AG04449 (cell line): ENCODE measurements around the gene CADM1.
"Not testable (repeated sequence)": the region's sequence is repeated elsewhere in the genome, so short reads cannot be mapped to it uniquely, and the experiment has no call there.

Experiments used
- CTCF ChIA-PET: fragments of 350-600 bp; formaldehyde crosslinking; extraction: SDS; loops from one replicate; lab custom pipeline; 2021; ENCODE audit warnings: antibody characterized with exemption; lab: Yijun Ruan, JAX
- POLR2A ChIA-PET: fragments of 400-600, 350-600 bp; formaldehyde crosslinking; extraction: SDS; loops from one replicate; lab custom pipeline; 2020; ENCODE audit warnings: antibody characterized with exemption, inconsistent platforms; lab: Yijun Ruan, JAX
- DNase-seq: peaks from one replicate; pipeline ENCODE4 v3.0.0-alpha.2; 2010; ENCODE audit warnings: low read depth, low spot score
- H3K4me3 ChIP-seq: 2 replicates; pipeline ENCODE4 v1.5.1; 2011; ENCODE audit warnings: low read depth, mild to moderate bottlenecking, control low read depth, low read length
- CTCF ChIP-seq: IDR thresholded peaks from one replicate; pipeline ENCODE4 v1.5.1; 2011; ENCODE audit warnings: mild to moderate bottlenecking, moderate library complexity, low read length, control low read depth, inconsistent platforms; ENCODE audit not compliant: insufficient read depth; ENCODE audit errors: missing control alignments

Gene CADM1

DNA sequence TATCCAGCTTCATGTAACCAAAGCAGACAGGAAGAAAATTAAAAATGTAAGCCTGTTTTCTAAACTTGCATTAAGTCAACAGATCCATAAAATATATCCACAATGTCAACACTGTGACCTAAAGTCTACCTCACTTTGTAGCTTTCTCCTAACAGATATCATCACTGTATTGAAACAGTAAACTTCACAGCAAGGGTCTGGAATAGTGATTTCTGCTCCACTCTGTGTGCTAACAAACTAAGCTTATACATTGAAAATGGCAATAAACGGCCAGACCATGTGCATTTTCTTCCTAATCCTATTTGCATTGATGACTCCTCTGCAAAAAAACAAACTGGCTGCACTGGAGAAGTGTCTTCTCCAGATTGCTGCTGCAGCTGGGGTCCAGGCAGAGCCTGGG lies 26.8 kb downstream of the CADM1 start:
- no peak overlapping the region for H3K4me3 ChIP-seq
- no peak for TF ChIP-seq CTCF
- ChIA-PET CTCF (no interaction called here), POLR2A (no interaction called here)
- DNase-seq, result no peak

GRCh38 chr11:115476463-115477286 lies 27.5 kb downstream of the CADM1 start:
- no peak for DNase-seq

DNA sequence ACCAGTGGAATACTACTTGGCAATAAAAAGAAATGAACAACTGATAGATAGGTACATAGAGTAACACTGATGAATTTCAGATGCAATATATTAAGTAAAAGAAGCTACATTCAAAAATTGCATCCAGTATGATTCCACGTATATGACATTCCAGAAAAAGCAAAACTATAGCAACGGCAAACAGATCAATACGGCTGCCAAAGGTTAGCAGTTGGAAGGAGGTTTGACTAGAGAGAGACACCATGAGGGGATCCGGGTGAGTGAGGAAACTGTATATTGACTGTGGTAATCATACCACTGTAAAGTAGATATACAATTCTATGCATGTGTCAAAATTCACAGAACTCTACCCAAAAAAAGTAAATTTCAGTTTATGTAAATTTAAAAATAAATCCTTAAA lies 28.7 kb downstream of the CADM1 start:
- H3K4me3 ChIP-seq, result no peak overlapping the region
- POLR2A ChIA-PET, result no interaction called here
- no peak for DNase-seq
- CTCF ChIA-PET, result no interaction called here
- no peak for TF ChIP-seq CTCF

More at GRCh38 chr11:115476463-115477286, 27.5 kb downstream of the CADM1 start:
- ChIA-PET CTCF (no interaction called here), POLR2A (no interaction called here)
- no peak overlapping the region for H3K4me3 ChIP-seq
- TF ChIP-seq CTCF, result no peak

GRCh38 chr11:115474306-115474705 lies 29.9 kb downstream of the CADM1 start:
- CTCF ChIA-PET, POLR2A ChIA-PET, DNase-seq, H3K4me3 ChIP-seq: not testable (repeated sequence)

DNA sequence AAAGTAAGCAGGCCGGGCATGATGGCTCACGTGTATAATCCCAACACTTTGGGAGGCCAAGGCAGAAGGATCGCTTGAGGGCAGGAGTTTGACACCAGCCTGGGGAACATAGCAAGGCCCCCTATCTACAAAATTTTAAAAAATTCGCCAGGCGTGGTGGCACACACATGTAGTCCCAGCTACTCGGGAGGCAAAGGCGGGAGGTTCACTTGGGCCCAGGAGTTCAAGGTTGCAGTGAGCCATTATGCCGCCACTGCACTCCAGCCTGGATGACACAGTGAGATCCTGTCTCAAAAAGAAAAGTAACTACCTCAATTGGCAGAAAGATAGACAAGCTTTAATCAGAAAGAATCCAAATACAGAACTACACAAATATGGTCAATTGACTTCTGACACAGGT lies 31.0 kb downstream of the CADM1 start:
- DNase-seq, result no peak
- POLR2A ChIA-PET, result no interaction called here
- CTCF ChIA-PET, result no interaction called here
- no peak overlapping the region for H3K4me3 ChIP-seq
- no peak for TF ChIP-seq CTCF

GRCh38 chr11:115471367-115471766 lies 32.8 kb downstream of the CADM1 start:
- no peak for DNase-seq
- no peak for TF ChIP-seq CTCF
- ChIA-PET POLR2A (no interaction called here), CTCF (interaction anchor here (0.9 to 1.9 kb wide), 2 partner anchors 14 to 34 kb away, joined by 3 to 4 read pairs; no protein-coding TSS in a partner anchor)
- no peak overlapping the region for H3K4me3 ChIP-seq

DNA sequence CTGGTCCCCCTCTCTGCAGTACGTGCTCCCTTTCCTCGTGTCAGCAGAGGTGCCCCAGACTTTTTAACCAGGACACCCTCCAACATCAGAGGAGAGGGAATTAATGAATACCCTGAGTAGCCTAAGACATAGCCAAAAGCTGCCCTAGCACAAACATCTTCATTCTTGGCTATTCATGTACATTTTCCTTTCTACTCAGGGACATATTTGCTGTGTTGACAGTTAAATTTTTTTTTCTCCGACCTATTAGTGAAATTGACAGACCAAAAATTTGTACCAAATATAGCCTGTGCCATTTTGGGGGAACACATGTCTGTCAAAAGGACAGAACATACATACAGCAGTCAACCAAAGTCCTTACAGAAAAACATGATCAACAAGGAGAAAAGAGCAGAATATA lies 33.3 kb downstream of the CADM1 start:
- H3K4me3 ChIP-seq, result no peak overlapping the region
- no peak for TF ChIP-seq CTCF
- no peak for DNase-seq
- ChIA-PET POLR2A (no interaction called here), CTCF (interaction anchor here (1.2 to 1.9 kb wide), 2 partner anchors 11 to 13 kb away, joined by 3 to 4 read pairs; no protein-coding TSS in a partner anchor)
